Mesodermal cell (in vitro differentiated cells): ENCODE measurements around the gene GALNS.

Source experiments
- H3K27ac ChIP-seq: 2 replicates; pipeline ENCODE4 v1.7.0; 2013; ENCODE audit warnings: mild to moderate bottlenecking, low read depth, low read length, moderate library complexity; ENCODE audit not compliant: severe bottlenecking
- H3K36me3 ChIP-seq: 2 replicates; pipeline ENCODE4 v1.7.1; 2013; ENCODE audit warnings: mild to moderate bottlenecking, low read length, moderate library complexity; ENCODE audit not compliant: control insufficient read depth, insufficient read depth
- H3K4me1 ChIP-seq: one replicate; pipeline ENCODE4 v1.7.1; 2013; ENCODE audit warnings: mild to moderate bottlenecking, low read length; ENCODE audit not compliant: insufficient read depth, control insufficient read depth, poor library complexity, severe bottlenecking
- H3K4me3 ChIP-seq: 2 replicates; pipeline ENCODE4 v1.7.0; 2013; ENCODE audit warnings: low read length, control low read depth, mild to moderate bottlenecking; ENCODE audit not compliant: insufficient read depth, poor library complexity, severe bottlenecking; ENCODE audit errors: extremely low read depth
- H3K9me3 ChIP-seq: 2 replicates; pipeline ENCODE4 v1.7.1; 2013; ENCODE audit warnings: mild to moderate bottlenecking, low read length, moderate library complexity; ENCODE audit not compliant: control insufficient read depth
- WGBS, 2 experiments: methylation state at CpG; one replicate each; pipeline ENCODE4 v1.1.5; 2013; ENCODE audit warnings: missing lambda C conversion rate in 2 of 2; ENCODE audit not compliant: insufficient coverage in 2 of 2; 5-methylcytosine and 5-hydroxymethylcytosine counted together

Gene GALNS

DNA sequence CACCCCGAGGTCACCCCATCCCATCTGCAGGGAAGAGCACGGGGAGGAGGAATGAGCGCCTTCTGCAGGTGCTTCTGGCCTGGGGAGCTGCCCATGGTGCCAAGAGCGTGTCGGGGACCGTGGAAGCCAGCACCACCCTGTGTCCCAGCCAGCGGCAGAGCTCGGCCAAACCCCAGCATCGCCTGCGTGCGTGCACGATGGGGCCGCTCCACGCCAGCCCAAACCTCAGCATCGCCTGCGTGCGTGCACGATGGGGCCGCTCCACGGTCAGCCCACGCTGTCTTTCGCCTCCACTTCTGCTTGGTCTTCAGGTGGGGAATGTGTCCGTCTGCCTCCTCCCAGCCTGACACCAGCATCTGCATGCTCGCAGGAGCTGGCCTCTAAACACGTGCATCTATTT lies 13.9 kb downstream of the GALNS start:
- no peaks in the 10 kb centered on the region for H3K9me3 ChIP-seq
- 90 to 97% methylated on average over 24 to 25 of the region's 25 CpGs for WGBS, 2 experiments
- peaks cover 20% of the 10 kb centered on the region for H3K36me3 ChIP-seq
- no peak overlapping the region for H3K4me3 ChIP-seq
- H3K4me1 ChIP-seq: no peaks in the 10 kb centered on the region
- no peak overlapping the region for H3K27ac ChIP-seq

DNA sequence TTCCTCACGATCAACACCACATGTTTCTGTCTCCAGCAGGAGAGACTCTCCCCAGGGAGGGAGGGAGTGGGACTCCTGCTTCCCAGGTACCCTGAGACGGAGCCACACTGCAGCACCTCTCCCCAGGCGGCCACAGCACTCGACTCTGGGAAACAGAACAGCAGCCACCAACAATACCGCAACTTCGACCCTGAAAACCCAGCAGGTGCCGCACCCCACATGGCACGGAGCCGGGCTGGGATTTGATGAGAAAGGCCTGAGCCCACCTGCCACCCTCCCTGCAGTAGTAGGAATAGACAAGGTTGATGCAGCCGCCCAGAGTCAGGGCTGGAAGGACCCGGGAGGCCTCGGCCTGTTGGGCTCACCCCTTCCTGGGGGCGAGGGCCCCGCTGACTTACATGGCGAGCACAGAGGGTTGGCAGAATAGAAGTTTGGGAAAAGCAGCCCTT lies 14.4 kb downstream of the GALNS start:
- Histone ChIP-seq H3K36me3 (peaks cover 22% of the 10 kb centered on the region), H3K4me3 (no peak overlapping the region), H3K9me3 (no peaks in the 10 kb centered on the region), H3K27ac (no peak overlapping the region), H3K4me1 (no peaks in the 10 kb centered on the region)
- WGBS, 2 experiments: 93 to 95% methylated on average over 12 to 14 of the region's 15 CpGs

DNA sequence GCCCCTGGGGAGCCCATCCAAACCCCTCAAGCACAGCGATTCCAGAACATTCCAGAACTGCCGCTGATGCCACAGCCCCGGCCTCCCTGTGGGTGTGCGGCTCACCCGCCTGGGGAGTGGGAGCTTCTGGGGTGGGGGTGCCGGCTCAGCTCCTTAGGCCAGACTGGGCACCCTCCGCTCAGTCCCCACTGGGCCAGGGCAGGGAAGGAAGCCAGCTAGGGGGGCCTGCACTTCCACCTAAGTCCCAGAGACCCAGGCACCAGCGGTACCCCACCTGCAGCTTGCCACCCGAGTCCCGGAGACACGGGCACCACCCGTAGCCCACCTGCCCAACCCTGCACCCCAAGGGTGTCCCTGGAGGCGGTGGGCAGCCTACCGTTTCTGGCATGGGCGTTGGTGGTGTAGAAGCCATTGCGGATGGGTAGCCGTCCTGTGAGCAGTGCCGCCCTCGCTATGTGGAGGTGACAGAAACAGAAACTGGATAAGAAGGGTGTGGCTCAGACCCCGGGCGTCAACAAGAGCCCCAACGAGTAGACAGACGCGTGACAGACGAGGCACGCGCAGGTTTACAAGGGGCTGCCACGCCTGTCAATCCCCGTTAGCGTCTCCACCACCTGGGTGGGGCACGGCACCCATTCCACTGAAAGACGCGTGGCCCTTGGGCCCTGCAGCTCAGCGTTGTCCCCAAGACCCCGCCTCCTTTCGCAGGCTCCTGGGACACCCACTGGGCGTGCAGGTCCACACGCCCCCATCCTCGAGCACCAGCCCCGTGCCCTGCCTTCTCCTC lies 15.0 kb downstream of the GALNS start:
- peaks cover 22% of the 10 kb centered on the region for H3K36me3 ChIP-seq
- H3K4me3 ChIP-seq: no peak overlapping the region
- no peaks in the 10 kb centered on the region for H3K4me1 ChIP-seq
- 92 to 95% methylated on average over 27 to 36 of the region's 40 CpGs for WGBS, 2 experiments
- H3K9me3 ChIP-seq: no peaks in the 10 kb centered on the region
- H3K27ac ChIP-seq: no peak overlapping the region

DNA sequence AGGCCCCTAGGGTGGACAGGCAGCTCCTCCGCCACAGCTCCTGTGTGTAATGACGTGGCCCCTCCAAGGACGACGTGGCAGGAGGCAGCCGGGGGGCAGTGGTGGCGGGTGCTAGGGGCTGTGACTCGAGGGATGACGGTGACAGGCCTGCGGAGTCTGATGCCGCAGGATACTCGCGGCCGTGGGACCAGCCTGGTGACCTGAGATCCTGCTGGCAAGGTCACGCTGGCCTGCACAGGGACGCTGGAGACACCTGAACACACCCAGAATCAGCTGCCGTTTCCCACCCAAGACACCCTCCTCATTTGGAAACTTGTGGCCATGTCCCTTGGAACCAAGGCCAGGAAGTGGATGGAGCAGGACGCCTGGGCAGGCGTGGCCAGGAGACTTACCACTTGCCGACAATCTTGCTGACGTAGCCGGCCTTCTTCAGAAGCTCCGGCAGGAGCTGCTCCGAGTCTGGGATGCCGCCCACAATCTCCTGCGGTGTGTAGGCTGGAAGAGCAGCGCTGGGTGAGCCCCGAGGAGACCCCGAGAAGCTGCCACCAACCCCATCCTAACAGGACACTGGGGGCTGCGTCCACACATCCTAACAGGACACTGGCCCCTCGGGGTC lies 16.0 kb downstream of the GALNS start:
- H3K4me1 ChIP-seq: no peaks in the 10 kb centered on the region
- no peaks in the 10 kb centered on the region for H3K9me3 ChIP-seq
- WGBS, 2 experiments: 92 to 96% methylated on average over 25 to 29 of the region's 30 CpGs
- peaks cover 22% of the 10 kb centered on the region for H3K36me3 ChIP-seq
- H3K4me3 ChIP-seq: no peak overlapping the region
- no peak overlapping the region for H3K27ac ChIP-seq

DNA sequence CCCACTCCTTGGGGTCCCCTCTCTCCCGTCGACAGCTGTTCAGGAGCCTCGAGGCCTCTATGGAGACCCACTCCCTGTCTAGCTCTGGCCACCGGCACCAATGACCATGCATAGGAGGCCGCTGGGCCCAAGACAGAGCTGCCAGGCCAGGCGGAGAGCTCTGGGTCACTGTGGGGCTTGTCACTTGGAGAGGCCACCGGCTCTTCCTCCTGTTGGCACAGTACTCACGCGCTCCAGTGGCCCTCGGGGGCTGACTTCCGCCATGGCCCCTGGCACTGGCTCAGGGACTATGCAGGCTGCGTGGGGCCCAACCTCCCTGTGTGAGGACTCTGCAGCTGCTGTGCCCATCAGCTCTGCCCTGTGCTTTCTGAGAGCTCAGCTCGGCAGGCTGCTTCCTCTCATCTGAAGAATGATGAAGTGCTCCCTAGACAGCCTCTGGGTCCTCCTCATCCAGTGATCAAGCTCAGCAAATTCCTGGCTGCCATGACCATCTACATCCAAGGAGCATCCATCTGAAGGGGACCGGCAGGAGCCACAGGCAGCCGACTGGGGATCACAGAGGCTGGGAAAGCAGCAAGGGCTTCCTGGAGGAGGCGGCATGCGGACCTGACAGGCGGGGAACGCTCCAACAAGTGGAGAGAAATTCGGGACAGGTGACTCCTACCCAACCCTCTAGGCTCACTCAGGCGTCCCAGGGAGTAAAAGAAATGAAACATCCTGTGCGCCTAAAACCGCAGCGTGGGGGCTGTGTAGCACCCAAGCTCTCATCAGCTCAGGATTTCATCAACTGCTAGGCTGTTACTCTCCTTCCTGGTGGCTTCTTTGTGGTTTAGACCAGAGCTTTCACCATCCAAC lies 16.8 kb downstream of the GALNS start:
- H3K4me3 ChIP-seq: no peak overlapping the region
- H3K9me3 ChIP-seq: no peaks in the 10 kb centered on the region
- no peak overlapping the region for H3K27ac ChIP-seq
- H3K36me3 ChIP-seq: peaks cover 22% of the 10 kb centered on the region
- no peaks in the 10 kb centered on the region for H3K4me1 ChIP-seq
- WGBS, 2 experiments: 96 to 98% methylated on average over 21 to 22 of the region's 24 CpGs

DNA sequence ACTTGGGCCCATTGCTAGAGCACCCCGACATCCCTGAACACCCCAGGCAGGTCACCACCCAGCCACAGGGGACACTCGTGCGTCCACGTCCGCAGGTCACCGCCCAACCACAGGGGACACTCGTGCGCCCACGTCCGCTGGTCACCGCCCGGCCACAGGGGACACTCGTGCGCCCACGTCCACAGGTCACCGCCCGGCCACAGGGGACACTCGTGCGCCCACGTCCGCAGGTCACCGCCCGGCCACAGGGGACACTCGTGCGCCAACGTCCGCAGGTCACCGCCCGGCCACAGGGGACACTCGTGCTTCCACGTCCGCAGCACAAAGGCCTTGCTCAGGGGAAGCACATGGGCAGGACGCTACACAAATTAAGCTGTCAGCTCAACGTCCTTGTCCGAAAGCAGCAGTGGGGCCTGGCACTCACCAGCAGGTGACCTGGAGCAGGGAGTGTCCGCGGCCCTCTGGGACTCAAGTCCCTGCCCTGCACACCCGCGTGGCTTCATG lies 17.7 kb downstream of the GALNS start:
- WGBS, 2 experiments: 96% methylated on average over 35 to 36 of the region's 39 CpGs
- Histone ChIP-seq H3K27ac (no peak overlapping the region), H3K4me1 (no peaks in the 10 kb centered on the region), H3K9me3 (no peaks in the 10 kb centered on the region), H3K4me3 (no peak overlapping the region), H3K36me3 (peaks cover 22% of the 10 kb centered on the region)

DNA sequence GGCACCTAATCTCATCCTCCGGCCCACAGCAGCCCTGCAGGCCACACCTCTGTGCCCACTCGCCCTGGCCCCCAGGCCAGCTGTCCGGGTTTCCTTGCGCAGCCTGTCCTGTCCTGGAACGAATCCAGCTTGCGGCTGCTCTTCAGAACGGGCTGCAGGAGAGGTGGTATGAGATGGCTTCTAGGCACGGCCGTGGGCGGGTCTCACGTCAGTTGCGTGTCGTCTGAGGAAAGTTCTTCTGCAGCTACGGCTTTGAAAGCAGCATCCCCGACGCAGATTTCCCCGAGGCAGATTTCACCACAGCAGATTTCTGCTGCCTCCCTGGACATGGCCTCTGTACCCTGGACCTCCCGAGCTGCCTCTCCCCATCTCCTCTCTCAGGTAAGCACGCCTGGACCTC lies 18.2 kb downstream of the GALNS start:
- H3K27ac ChIP-seq: no peak overlapping the region
- peaks cover 22% of the 10 kb centered on the region for H3K36me3 ChIP-seq
- H3K4me1 ChIP-seq: no peaks in the 10 kb centered on the region
- 98 to 99% methylated on average over 18 to 19 of the region's 19 CpGs for WGBS, 2 experiments
- H3K4me3 ChIP-seq: no peak overlapping the region
- H3K9me3 ChIP-seq: no peaks in the 10 kb centered on the region

DNA sequence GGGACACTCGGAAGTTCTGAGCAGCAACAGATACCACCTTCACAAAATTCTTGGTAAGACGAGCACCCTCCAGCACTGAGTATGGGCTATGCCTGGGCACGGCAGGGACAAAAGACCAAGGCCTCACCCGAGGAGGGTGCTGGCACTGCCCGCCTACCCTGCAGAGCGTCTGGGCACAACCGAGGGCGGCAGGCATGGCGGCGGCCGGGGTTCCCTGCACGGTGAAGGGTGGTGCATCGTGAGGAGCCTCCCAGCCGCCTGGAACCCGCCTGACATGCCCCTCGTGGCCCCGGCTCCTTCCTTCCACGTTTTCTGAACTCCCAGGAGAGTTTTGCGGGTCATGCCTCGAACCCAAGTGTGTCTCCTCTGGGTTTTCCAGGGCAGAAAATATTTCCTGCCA lies 18.9 kb downstream of the GALNS start:
- no peaks in the 10 kb centered on the region for H3K9me3 ChIP-seq
- H3K36me3 ChIP-seq: peaks cover 22% of the 10 kb centered on the region
- no peaks in the 10 kb centered on the region for H3K4me1 ChIP-seq
- no peak overlapping the region for H3K4me3 ChIP-seq
- 94 to 98% methylated on average over 19 to 20 of the region's 20 CpGs for WGBS, 2 experiments
- no peak overlapping the region for H3K27ac ChIP-seq

DNA sequence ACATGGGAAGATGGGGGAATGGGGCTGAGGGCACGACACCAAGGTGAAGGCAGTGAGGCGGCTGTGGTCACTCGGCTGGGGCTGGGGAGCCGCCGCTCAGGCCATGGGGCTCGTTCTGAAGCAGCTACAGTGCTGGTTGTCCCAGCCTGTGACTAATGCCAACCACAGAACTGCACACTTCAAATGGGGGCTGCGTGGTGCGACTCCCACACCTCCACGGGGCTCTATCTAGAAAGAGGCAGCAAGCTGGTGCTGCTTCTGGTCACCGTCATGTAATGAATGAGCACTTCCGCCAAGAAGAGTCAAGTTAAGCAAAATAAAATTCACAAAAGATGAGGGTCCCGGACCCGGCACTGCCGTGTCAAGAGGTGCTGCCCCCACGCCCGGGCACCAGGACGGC lies 20.0 kb downstream of the GALNS start:
- 96 to 97% methylated on average over 13 to 17 of the region's 17 CpGs for WGBS, 2 experiments
- H3K27ac ChIP-seq: no peak overlapping the region

DNA sequence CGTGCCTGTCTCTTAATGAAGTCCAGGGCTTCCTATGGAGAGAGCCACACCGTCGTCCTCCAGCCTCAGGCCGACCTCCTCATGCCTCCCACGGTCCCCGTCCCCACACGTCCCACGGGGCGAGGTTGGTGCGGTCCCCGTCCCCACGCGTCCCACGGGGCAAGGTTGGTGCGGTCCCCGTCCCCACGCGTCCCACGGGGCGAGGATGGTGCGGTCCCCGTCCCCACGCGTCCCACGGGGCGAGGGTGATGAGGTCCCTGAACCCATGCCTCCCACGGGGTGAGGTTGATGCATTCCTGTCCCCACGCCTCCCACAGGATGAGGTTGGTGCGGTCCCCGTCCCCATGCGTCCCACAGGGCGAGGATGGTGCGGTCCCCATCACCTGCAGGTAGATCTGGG lies 20.9 kb downstream of the GALNS start:
- no peaks in the 10 kb centered on the region for H3K9me3 ChIP-seq
- 89 to 92% methylated on average over 16 to 30 of the region's 33 CpGs for WGBS, 2 experiments
- no peak overlapping the region for H3K27ac ChIP-seq
- H3K4me3 ChIP-seq: no peak overlapping the region
- no peaks in the 10 kb centered on the region for H3K4me1 ChIP-seq
- H3K36me3 ChIP-seq: peaks cover 22% of the 10 kb centered on the region

More for the DNA sequence above, 20.0 kb downstream of the GALNS start:
- Histone ChIP-seq H3K4me1 (no peaks in the 10 kb centered on the region), H3K36me3 (peaks cover 22% of the 10 kb centered on the region), H3K4me3 (no peak overlapping the region), H3K9me3 (no peaks in the 10 kb centered on the region)
